Measurements from ENCODE around the gene KCND1.

The KCND1 gene

GRCh38 chrX:48975041-48975440, 3.4 kb upstream of the KCND1 start:
- no peak for DNase-seq (ENCODE audit: low read depth in 2 of 2, low spot score in 1 of 2)

DNA sequence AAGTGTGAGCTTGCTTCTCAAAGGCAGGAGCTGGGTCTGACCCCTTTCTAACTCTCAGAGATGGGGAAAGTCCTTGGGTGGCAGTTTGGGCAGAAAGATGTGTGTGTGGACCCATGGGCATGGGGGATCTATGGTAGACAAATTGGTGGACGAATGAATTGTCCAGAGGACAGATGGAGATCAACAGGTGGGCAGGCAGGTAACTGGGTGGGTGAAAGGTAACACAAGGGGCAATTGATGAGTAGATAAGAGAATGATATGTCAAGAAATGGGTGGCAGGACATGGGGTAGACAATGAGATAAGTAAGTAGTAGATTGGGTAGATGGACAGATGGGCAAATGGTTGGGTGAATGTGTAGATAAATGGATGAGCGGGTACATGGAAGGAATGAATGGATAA, 2.9 kb upstream of the KCND1 start:
- DNase-seq (ENCODE audit: low read depth in 2 of 2, low spot score in 1 of 2) = no peak

DNA sequence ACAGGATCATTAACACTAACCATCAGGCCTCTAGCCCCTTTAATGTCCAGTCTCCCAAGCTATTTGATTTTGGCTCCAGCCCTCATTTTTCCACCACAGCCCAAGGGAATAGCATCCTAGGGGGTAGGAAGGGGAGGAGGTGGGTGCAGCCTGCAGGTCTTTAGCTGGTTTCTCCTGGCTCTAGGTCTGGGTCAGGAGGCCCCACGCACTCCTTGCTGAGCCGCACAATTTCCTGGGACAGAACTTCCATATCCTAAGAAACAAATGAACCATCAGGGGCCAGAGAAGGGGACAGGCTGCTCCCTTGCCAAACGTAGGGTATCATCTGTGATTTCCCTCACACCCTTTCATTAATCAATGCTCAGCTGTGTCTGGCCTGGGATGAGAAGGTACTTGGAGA, 2.4 kb upstream of the KCND1 start:
- DNase-seq (ENCODE audit: low read depth in 2 of 2, low spot score in 1 of 2) = no peak

DNA sequence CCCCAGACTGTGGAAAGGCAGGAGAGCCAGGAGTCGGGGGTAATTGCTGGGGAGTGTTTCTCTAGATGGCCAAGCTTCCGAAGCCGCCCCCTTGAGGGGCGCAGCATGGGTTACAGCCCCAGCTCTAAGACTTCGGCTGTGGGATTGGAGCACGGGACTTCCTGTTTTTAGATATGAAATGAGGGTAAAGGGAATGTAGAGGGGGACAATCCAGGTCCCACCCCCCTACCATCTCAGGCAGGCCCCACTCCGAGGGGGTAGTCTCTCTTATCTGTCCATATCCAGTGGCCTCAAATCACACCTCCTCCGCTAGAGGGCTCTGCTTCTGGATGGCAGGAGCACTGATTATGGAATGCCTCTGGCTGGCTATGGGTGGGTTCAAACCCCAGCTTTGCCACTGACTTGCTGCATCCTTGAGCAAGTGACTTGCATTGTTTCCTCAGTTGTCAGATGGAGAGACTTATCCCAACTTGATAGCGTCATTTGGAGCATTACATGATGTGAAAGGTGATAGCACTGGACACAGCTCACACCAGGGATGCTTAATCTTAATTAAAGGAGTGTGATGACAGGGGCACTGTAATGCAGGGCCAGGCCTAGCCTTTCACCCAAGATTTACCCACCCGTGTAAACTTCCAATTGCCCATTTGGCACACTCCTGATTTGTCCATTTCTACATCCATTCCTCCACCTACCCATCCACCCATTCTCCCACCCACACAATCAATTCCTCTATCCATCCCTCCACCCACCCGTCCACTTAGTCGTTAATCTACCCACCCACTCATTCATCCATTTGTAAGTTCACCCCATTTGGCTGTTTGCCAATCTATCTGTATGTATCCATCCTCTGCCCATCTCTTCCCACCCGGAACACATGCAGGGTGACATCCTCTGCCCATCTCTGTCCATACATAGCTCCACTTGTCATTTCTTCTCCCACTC, 848 bp upstream of the KCND1 start:
- DNase-seq (ENCODE audit: low read depth in 2 of 2, low spot score in 1 of 2) = no peak

- DNase-seq (ENCODE audit: low read depth in 2 of 2, low spot score in 1 of 2) = no peak
Observed at GRCh38 chrX:48969471-48969870, 2.2 kb downstream of the KCND1 start.

DNA sequence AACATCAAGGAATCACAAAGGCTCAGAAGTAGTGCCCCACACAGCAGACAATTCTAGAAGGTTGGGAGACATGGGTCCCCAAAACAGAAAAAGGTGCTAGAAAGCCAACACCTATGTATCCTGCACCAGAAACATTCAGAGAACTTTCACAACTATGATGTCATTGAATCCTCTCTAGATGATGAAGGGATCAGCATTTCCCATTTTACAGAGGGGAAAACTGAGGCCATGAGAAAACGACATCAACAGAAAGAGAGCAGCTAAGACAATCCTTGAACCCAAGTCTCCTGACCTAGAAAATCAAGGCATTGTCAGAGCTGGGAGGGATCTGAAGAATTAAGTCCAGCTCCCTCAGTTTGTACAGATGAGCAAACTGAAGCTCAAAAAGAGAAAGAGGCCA, 3.3 kb downstream of the KCND1 start:
- no peak for DNase-seq (ENCODE audit: low read depth in 2 of 2, low spot score in 1 of 2)

DNA sequence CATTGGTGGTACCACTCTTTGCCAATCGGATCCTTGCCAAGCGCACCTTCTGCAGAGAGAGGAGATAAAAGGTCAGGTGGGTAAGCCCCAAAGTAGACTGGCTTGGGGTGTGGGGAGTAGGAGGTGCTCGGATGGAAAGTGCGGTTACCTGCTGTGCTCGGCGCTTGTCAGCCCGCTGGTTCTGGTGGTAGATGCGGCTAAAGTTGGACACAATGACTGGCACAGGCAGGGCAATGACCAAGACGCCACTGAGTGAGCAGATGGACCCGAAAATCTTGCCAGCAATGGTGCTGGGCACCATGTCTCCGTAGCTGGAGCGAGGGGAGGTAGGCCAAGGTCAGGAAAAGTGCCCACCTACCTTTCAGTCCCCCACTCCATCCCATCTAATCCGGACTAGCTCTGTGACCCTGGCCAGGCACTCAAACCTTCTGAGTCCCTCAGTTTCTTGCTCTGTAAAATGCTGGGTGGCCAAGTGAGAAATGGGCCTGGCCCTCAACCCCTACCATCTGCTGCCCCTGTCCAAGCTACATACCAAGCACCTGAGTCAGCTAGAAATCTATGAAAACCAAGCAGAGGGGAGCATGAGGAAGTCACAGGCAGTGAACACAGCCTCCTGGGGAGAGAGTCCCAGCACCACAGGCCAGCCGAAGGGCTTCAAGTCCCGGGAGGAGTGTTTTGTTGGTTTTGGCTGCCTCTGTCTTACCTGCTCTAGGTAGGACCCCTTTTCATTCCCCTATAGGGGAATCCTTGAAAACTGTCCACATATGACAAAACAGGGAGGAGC, 4.7 kb downstream of the KCND1 start:
- DNase-seq (ENCODE audit: low read depth in 2 of 2, low spot score in 1 of 2) = no peak

DNA sequence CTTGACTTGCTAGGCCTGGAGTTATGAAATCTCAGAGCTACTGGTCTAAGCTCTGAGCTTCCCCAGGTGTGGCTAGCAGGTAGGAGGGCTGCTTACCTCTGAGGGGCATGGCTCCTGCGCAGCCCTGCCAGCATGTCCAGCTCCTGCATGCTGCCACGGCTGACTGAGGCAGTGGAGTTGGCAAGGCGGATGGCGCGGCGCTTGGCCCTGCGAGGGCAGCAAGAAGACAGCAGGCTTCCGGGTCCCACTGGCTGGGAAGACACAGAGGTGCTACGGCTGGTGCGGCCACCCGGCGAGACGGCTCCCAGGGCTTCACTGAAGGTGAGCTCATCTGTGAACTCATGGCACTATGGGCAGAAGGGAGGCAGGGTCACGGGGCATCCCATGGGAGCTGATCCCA, 5.7 kb downstream of the KCND1 start:
- no peak for DNase-seq (ENCODE audit: low read depth in 2 of 2, low spot score in 1 of 2)

DNA sequence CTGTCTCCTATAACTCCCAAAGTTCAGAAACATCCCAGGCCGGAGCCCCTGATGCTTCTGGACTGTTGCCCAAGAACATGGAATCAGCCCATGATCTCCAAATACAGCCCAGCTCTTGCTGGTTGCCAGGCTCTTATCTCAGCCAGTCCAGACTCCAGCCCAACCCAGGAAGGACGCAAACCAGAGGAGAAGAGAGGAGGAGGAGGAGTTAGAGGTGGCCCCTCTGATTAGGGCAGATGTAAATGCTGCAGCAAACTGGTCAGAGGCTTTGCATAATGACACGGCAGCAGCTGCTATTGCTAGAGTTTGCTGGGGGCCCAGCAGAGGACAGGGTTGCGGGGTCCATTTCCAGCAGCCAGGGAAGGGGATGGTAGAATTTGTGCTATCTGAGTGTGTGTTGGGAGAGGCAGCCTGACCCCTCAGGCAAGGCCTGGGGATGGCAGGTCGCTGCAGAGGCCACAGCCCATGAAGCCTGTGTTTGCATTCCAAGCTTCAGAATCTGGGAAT, 10.0 kb downstream of the KCND1 start:
- no peak for DNase-seq (ENCODE audit: low read depth in 2 of 2, low spot score in 1 of 2)

DNA sequence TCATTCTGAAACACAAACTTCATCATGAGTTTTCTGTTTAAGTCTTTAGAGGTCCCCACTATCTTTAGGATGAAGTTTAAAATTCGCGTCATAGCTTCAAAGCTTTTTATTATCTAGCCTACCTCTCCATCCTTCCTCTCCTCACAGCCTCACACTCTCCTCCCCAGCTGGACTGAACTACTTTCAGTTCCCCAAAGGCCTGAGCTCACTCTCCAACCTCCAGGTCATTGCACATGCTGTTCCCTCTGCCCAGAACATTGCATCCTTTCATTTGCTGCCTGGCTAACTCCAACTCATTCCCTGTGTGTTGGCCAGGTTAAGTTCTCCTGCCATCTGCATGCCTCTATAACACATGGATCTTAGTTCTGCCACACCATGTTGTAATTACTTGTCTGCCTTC, 11.4 kb downstream of the KCND1 start:
- no peak for DNase-seq (ENCODE audit: low read depth in 2 of 2, low spot score in 1 of 2)

DNA sequence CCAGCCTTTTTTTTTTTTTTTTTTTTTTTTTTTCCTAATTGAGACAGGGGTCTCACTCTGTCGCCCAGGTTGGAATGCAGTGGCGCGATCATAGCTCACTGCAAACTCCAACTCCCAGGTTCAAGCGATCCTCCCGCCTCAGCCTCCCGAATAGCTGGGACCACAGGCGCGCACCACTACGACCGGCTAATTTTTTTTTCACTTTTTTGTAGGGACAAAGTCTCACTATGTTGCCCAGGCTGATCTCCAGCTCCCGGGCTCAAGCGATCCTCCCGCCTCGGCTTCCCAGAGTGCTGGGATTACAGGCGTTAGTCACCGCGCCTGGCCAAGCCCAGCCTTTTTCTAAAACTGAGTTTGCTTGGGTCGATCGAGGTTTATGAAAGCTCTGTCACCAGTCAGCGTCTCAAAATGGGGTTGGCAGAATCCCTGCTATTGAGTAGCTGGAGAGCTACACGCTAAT, 13.0 kb downstream of the KCND1 start:
- DNase-seq (ENCODE audit: low read depth in 2 of 2, low spot score in 1 of 2) = no peak

- DNase-seq (ENCODE audit: low read depth in 2 of 2, low spot score in 1 of 2) = peak; percentile 70 to 85
Observed at GRCh38 chrX:48957827-48958634, 13.6 kb downstream of the KCND1 start.

DNA sequence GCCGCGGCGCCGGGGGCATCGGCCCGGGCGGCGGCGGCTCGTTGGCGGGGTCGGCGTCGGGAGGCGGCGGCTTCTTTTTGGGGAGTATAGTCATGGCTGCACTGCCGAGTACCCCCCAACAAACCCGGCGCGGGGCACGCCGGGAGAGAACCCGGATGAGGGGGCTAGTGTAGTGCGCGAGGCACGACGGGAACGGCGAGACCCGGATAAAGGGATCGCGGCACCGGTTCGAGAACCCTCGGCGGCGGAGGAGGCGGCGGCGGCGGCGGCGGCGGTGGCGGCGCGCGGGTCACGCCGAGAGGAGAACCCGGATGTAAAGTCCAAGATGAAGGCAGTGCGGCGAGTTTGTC, 14.2 kb downstream of the KCND1 start, which contains the start of gene OTUD5:
Gene OTUD5 (minus strand): TSS at position 131 of the 350 bp plus-strand sequence. CDS start 37 bp downstream, at position 94.
- DNase-seq (ENCODE audit: low read depth in 2 of 2, low spot score in 1 of 2) = peak; percentile 54 to 61

DNA sequence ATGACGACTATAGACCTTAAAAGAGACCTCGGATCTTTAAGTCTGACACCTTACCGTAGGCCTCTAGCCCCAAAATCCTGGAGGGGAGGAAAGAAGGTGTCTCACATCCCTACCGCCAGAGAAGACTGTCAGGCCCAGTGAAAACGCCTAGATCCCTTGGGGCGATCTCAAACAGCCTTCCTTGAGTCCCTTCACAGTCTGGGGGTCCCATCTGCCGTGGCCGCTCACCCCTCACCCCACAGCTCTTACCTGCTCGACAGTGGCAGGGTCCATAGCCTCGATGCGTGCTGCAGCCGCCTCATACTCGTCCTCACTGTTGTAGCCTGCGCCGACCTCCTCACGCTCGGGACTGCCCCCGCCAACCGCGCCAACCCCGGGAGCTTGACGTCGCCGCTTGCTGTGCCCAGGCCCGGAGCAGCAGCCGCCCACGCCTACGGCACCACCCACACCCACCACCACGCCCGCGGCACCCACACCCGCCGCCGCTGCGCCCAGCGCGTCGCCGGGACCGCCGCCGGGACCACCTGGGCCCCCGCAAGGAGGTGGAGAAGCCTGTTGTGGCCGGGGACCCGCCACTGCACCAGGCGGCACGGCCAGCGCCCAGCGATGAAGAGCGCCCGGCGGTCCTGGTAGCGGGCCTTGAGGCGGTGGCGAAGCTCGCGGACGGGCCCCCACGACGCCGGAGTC, 14.8 kb downstream of the KCND1 start:
- DNase-seq (ENCODE audit: low read depth in 2 of 2, low spot score in 1 of 2) = no peak

GRCh38 chrX:48948589-48948988, 23.1 kb downstream of the KCND1 start:
- no peak for DNase-seq (ENCODE audit: low read depth in 2 of 2, low spot score in 1 of 2)

- no peak for DNase-seq (ENCODE audit: low read depth in 2 of 2, low spot score in 1 of 2)
Observed at GRCh38 chrX:48945517-48946348, 25.9 kb downstream of the KCND1 start.

DNA sequence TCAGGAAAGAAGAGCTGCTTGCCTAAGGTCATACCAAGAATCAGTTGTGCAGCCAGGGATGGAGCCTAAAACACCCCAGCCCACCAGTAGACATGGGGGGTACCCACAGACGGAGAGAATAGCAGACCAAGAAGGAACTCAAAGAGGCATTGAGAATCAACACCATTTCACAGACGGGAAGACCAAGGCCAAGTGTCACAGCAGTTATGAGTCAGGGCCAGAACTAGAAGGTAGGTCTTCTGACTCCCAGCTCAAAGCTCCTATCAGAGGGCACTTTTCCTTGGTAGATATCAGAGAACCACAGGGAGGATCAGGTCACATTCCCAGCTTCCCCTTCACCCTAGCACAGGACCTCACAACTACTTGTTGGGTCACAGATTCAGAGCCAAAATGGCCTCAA, 28.7 kb downstream of the KCND1 start:
- no peak for DNase-seq (ENCODE audit: low read depth in 2 of 2, low spot score in 1 of 2)

DNA sequence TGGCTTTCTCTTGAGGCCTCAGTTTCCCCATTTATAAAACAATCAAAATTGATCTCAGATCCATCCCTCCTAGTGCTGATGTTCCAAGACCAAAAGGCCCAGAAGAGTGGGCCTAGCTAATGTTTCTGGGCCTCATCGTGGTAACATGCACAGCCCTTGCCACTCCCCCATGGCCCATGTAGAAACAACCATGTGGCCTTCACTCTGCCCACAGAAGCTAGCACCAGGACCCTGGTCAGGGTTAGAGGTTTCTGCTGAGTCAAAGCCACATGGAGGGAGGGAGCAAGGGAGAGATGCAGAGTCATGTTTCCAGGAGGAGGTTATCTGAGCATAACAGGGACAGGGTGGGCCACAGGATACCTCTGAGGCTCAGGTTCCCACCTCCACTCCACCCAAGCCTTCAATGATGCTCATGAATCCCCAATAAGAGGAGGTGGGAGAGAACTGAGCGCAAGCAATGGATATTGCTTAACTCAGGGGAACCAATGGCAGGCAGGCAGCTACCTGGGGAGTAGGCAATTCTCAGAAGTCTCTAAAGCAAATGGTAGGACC, 31.2 kb downstream of the KCND1 start:
- no peak for DNase-seq (ENCODE audit: low read depth in 2 of 2, low spot score in 1 of 2)

- no peak for DNase-seq (ENCODE audit: low read depth in 2 of 2, low spot score in 1 of 2)
Observed at GRCh38 chrX:48939524-48940228, 32.0 kb downstream of the KCND1 start.

Measured in stimulated activated CD8-positive, alpha-beta memory T cell treated with anti-CD3 and anti-CD28 coated beads, Interleukin-4, amount 100 ng/mL, for 1 hour (primary cell).